ENCODE data around the gene FAM24A.

FAM24A gene

GRCh38 chr10:122954731-122955050, 44.3 kb downstream of the FAM24A start:
- ChIA-PET CTCF (interaction anchor here (1.3 to 3.8 kb wide), 2 partner anchors 25 to 31 kb away, joined by 3 to 24 read pairs; partner anchors contain the start of gene PSTK), POLR2A (interaction anchor here (1.4 kb wide), 1 partner anchor 26 kb away, joined by 4 read pairs; the partner anchor contains the start of gene PSTK)
- no peak for TF ChIP-seq CTCF (IDR thresholded peaks at IDR 0.05; ENCODE audit: insufficient read depth, low read length, missing control alignments)
- DNase-seq (ENCODE audit: low read depth, low spot score): no peak
- peak overlapping the region; percentile 80 for H3K4me3 ChIP-seq (ENCODE audit: low read depth, low read length)

GRCh38 chr10:122955892-122956291, 45.5 kb downstream of the FAM24A start:
- POLR2A ChIA-PET: no interaction called here
- no peak overlapping the region for H3K4me3 ChIP-seq (ENCODE audit: low read depth, low read length)
- TF ChIP-seq CTCF (IDR thresholded peaks at IDR 0.05; ENCODE audit: insufficient read depth, low read length, missing control alignments): no peak
- CTCF ChIA-PET: interaction anchor here (3.8 kb wide), 1 partner anchor 24 kb away, joined by 24 read pairs; the partner anchor contains the start of gene PSTK
- DNase-seq (ENCODE audit: low read depth, low spot score): no peak

- TF ChIP-seq CTCF (IDR thresholded peaks at IDR 0.05; ENCODE audit: insufficient read depth, low read length, missing control alignments): no peak
- ChIA-PET POLR2A (no interaction called here), CTCF (interaction anchor here (0.9 to 2.1 kb wide), 3 partner anchors 11 to 24 kb away, joined by 4 to 11 read pairs (median 4); partner anchors contain the start of gene PSTK)
- no peak overlapping the region for H3K4me3 ChIP-seq (ENCODE audit: low read depth, low read length)
- DNase-seq (ENCODE audit: low read depth, low spot score): no peak
Measured at GRCh38 chr10:122957474-122957873, 47.1 kb downstream of the FAM24A start.

GRCh38 chr10:122962405-122962804, 52.0 kb downstream of the FAM24A start:
- POLR2A ChIA-PET: no interaction called here
- no peak for DNase-seq (ENCODE audit: low read depth, low spot score)
- H3K4me3 ChIP-seq (ENCODE audit: low read depth, low read length): no peak overlapping the region
- CTCF ChIA-PET: interaction anchor here (1.3 to 1.4 kb wide), 2 partner anchors 13 to 18 kb away, joined by 4 to 7 read pairs; partner anchors contain the start of gene PSTK
- no peak for TF ChIP-seq CTCF (IDR thresholded peaks at IDR 0.05; ENCODE audit: insufficient read depth, low read length, missing control alignments)
